H1 (cell line): ENCODE data around the gene PPP2R2D. TPM values are rescaled to one million over a fixed set of nuclear protein-coding genes. Genes with fewer than 3 reads are reported as not detected.

Experiments used
- CTCF ChIA-PET: fragments of 300-600 bp; sonication (Branson Sonifier 250); formaldehyde crosslinking; loops from one replicate; lab custom pipeline; 2021; ENCODE audit not compliant: partially characterized antibody; lab: Charles Lee
- POLR2A ChIA-PET: fragments of 300-600 bp; sonication (Branson Sonifier 250); formaldehyde crosslinking; loops from one replicate; lab custom pipeline; 2021; ENCODE audit warnings: inconsistent platforms; ENCODE audit not compliant: partially characterized antibody; lab: Charles Lee
- DNase-seq, 2 experiments: peaks; one replicate each; pipeline versions ENCODE4 v3.0.0 to v3.0.0-alpha.2; 2010 to 2022; ENCODE audit warnings: low spot score in 2 of 2, low read depth in 1 of 2, mixed read lengths in 1 of 2
- FAIRE-seq: peaks from 2 replicates; lab custom pipeline; 2011; peaks lifted over from hg19 to GRCh38; lab: Jason Lieb, UNC
- H2AFZ ChIP-seq: 2 replicates; pipeline ENCODE4 v1.8.1; 2012; ENCODE audit warnings: low read length, inconsistent platforms
- H2AK5ac ChIP-seq: 2 replicates; pipeline ENCODE4 v1.6.1; 2013; ENCODE audit warnings: low read depth, low read length
- H2BK120ac ChIP-seq: replicated peaks from 2 replicates; pipeline ENCODE3; 2013; ENCODE audit warnings: low read depth, low read length, inconsistent platforms
- H2BK12ac ChIP-seq: 2 replicates; pipeline ENCODE4 v1.6.1; 2013; ENCODE audit warnings: low read depth, low read length
- H2BK15ac ChIP-seq: 2 replicates; pipeline ENCODE4 v1.6.1; 2013; ENCODE audit warnings: low read length
- H2BK20ac ChIP-seq: 2 replicates; pipeline ENCODE4 v1.6.1; 2013; ENCODE audit warnings: low read length
- H2BK5ac ChIP-seq: 2 replicates; pipeline ENCODE4 v1.6.1; 2013; ENCODE audit warnings: low read depth, low read length
- H3K14ac ChIP-seq: 2 replicates; pipeline ENCODE4 v1.6.1; 2013; ENCODE audit warnings: inconsistent platforms; ENCODE audit not compliant: insufficient read length
- H3K18ac ChIP-seq: 2 replicates; pipeline ENCODE4 v1.6.1; 2013; ENCODE audit warnings: low read length; ENCODE audit errors: extremely low read depth
- H3K23ac ChIP-seq: 2 replicates; pipeline ENCODE4 v1.6.1; 2013; ENCODE audit warnings: inconsistent platforms; ENCODE audit not compliant: insufficient read length
- H3K23me2 ChIP-seq: 2 replicates; pipeline ENCODE4 v1.6.1; 2013; ENCODE audit warnings: low read depth, low read length
- H3K27ac ChIP-seq: 2 replicates; pipeline ENCODE4 v1.6.1; 2011; ENCODE audit warnings: low read depth, low read length, inconsistent platforms
- H3K27me3 ChIP-seq, 4 experiments: replicated peaks in 1 of 4; 1 replicate in 1 of 4; 2 replicates in 3 of 4; pipeline versions ENCODE4 v1.6.1 to v1.8.1; 2011 to 2013; ENCODE audit warnings: low read length in 3 of 4, mild to moderate bottlenecking in 3 of 4, inconsistent platforms in 2 of 4, mixed read lengths in 2 of 4, moderate library complexity in 1 of 4; ENCODE audit not compliant: control insufficient read depth in 3 of 4, insufficient read depth in 3 of 4; ENCODE audit errors: extremely low read depth in 1 of 4
- H3K36me3 ChIP-seq, 4 experiments: 2 replicates each; pipeline versions ENCODE4 v1.6.1 to v1.8.1; 2011 to 2013; ENCODE audit warnings: mild to moderate bottlenecking in 4 of 4, low read length in 3 of 4, moderate library complexity in 2 of 4, control low read depth in 1 of 4, inconsistent platforms in 1 of 4; ENCODE audit not compliant: insufficient read depth in 4 of 4, control insufficient read depth in 2 of 4
- H3K4ac ChIP-seq: replicated peaks from 2 replicates; pipeline ENCODE3; 2013; ENCODE audit warnings: low read length, low read depth, mixed read lengths, inconsistent platforms; ENCODE audit not compliant: insufficient read length
- H3K4me1 ChIP-seq, 4 experiments: replicated peaks in 1 of 4; 1 replicate in 1 of 4; 2 replicates in 3 of 4; pipeline versions ENCODE4 v1.6.1 to v1.8.1; 2011 to 2013; ENCODE audit warnings: low read length in 3 of 4, inconsistent platforms in 2 of 4, mixed read lengths in 1 of 4; ENCODE audit not compliant: insufficient read depth in 4 of 4, control insufficient read depth in 3 of 4
- H3K4me2 ChIP-seq, 2 experiments: 2 replicates each; pipeline versions ENCODE4 v1.6.1 to v1.8.1; 2011 to 2013; ENCODE audit warnings: low read depth in 2 of 2, low read length in 2 of 2, control low read depth in 1 of 2, inconsistent platforms in 1 of 2, mild to moderate bottlenecking in 1 of 2; ENCODE audit not compliant: insufficient read depth in 1 of 2
- H3K4me3 ChIP-seq, 4 experiments: fragments of 200-600, 300-600 bp in 1 of 4; sonication (generic), shearing (Covaris generic), sonication (Bioruptor Twin) in 1 of 4; 2 replicates each; pipeline versions ENCODE4 v1.5.1 to v1.8.1; 2011 to 2016; ENCODE audit warnings: low read length in 4 of 4, low read depth in 3 of 4, control low read depth in 2 of 4, inconsistent platforms in 2 of 4, mild to moderate bottlenecking in 2 of 4, mixed read lengths in 1 of 4, moderate library complexity in 1 of 4; ENCODE audit not compliant: insufficient read depth in 2 of 4; ENCODE audit errors: extremely low read depth in 1 of 4
- H3K56ac ChIP-seq: replicated peaks from 2 replicates; pipeline ENCODE3; 2013; ENCODE audit warnings: low read depth, mild to moderate bottlenecking, mixed read lengths, low read length, inconsistent platforms; ENCODE audit not compliant: insufficient read length
- H3K79me1 ChIP-seq: 2 replicates; pipeline ENCODE4 v1.6.1; 2013; ENCODE audit warnings: low read depth, low read length, control low read depth
- H3K79me2 ChIP-seq, 2 experiments: 2 replicates each; pipeline versions ENCODE4 v1.6.1 to v1.8.1; 2012 to 2013; ENCODE audit warnings: low read length in 2 of 2, mild to moderate bottlenecking in 2 of 2, inconsistent platforms in 1 of 2; ENCODE audit not compliant: insufficient read depth in 2 of 2, control insufficient read depth in 1 of 2
- H3K9ac ChIP-seq, 4 experiments: replicated peaks in 1 of 4; 1 replicate in 1 of 4; 2 replicates in 3 of 4; pipeline versions ENCODE4 v1.6.1 to v1.8.1; 2011 to 2013; ENCODE audit warnings: low read depth in 3 of 4, low read length in 3 of 4, control low read depth in 2 of 4, mild to moderate bottlenecking in 2 of 4, moderate library complexity in 2 of 4, inconsistent platforms in 1 of 4; ENCODE audit errors: extremely low read depth in 1 of 4
- H3K9me3 ChIP-seq, 2 experiments: 2 replicates each; pipeline versions ENCODE4 v1.6.1 to v1.8.1; 2012 to 2013; ENCODE audit warnings: mild to moderate bottlenecking in 2 of 2, moderate library complexity in 2 of 2, control low read depth in 1 of 2, inconsistent platforms in 1 of 2, low read depth in 1 of 2, low read length in 1 of 2, mixed read lengths in 1 of 2; ENCODE audit not compliant: insufficient read depth in 2 of 2
- H4K20me1 ChIP-seq, 2 experiments: replicated peaks in 1 of 2; 2 replicates each; pipeline versions ENCODE3 to v1.8.1; 2011 to 2013; ENCODE audit warnings: inconsistent platforms in 2 of 2, low read length in 2 of 2, mild to moderate bottlenecking in 1 of 2; ENCODE audit not compliant: insufficient read depth in 2 of 2, control insufficient read depth in 1 of 2
- H4K5ac ChIP-seq: 2 replicates; pipeline ENCODE4 v1.6.1; 2013; ENCODE audit warnings: low read length, low read depth, mixed read lengths, inconsistent platforms; ENCODE audit not compliant: insufficient read length
- H4K8ac ChIP-seq: 2 replicates; pipeline ENCODE4 v1.8.0; 2013; ENCODE audit warnings: mild to moderate bottlenecking, moderate library complexity, low read length, inconsistent platforms; ENCODE audit not compliant: insufficient read depth; ENCODE audit errors: extremely low read depth
- H4K91ac ChIP-seq: replicated peaks from 2 replicates; pipeline ENCODE3; 2013; ENCODE audit warnings: low read length, mixed read lengths, inconsistent platforms; ENCODE audit not compliant: insufficient read length
- CHD2 ChIP-seq: IDR thresholded peaks from 2 replicates; pipeline ENCODE4 v1.6.1; 2012; ENCODE audit warnings: low read length, improper control_type of control experiment
- FOSL1 ChIP-seq: IDR thresholded peaks from 2 replicates; pipeline ENCODE4 v1.6.1; 2011; ENCODE audit warnings: mild to moderate bottlenecking, low read depth, low read length, moderate library complexity; ENCODE audit not compliant: insufficient read depth
- GTF2F1 ChIP-seq: IDR thresholded peaks from 2 replicates; pipeline ENCODE4 v1.6.1; 2012; ENCODE audit warnings: low read depth, low read length, improper control_type of control experiment, borderline replicate concordance
- HDAC2 ChIP-seq, 2 experiments: fragments of 300-600 bp in 1 of 2; sonication (generic) in 1 of 2; IDR thresholded peaks; 2 replicates each; pipeline ENCODE4 v1.6.1; 2011 to 2012; ENCODE audit warnings: low read depth in 2 of 2, low read length in 2 of 2, mild to moderate bottlenecking in 2 of 2, moderate library complexity in 2 of 2, borderline replicate concordance in 1 of 2, inconsistent platforms in 1 of 2
- KDM5A ChIP-seq: fragments of 200-600 bp; IDR thresholded peaks from 2 replicates; pipeline ENCODE4 v1.7.1; 2012; ENCODE audit warnings: mild to moderate bottlenecking, low read length, inconsistent platforms, mixed read lengths
- NRF1 ChIP-seq: IDR thresholded peaks from 2 replicates; pipeline ENCODE4 v1.6.1; 2011; ENCODE audit warnings: mild to moderate bottlenecking, low read depth, low read length, improper control_type of control experiment
- POLR2A ChIP-seq, 2 experiments: IDR thresholded peaks; 1 replicate in 1 of 2; 2 replicates in 1 of 2; pipeline ENCODE4 v1.6.1; 2011; ENCODE audit warnings: low read depth in 2 of 2, low read length in 2 of 2, mild to moderate bottlenecking in 2 of 2; ENCODE audit errors: control extremely low read depth in 1 of 2
- RAD21 ChIP-seq, 2 experiments: IDR thresholded peaks in 1 of 2; conservative IDR thresholded peaks in 1 of 2; 2 replicates each; pipeline ENCODE4 v1.6.1; 2011; ENCODE audit warnings: low read depth in 2 of 2, low read length in 2 of 2, improper control_type of control experiment in 1 of 2, inconsistent platforms in 1 of 2, mild to moderate bottlenecking in 1 of 2, moderate library complexity in 1 of 2
- RNF2 ChIP-seq: fragments of 200-900, 300-1000 bp; sonication (generic); IDR thresholded peaks from 2 replicates; pipeline ENCODE4 v1.7.1; 2016; ENCODE audit warnings: borderline replicate concordance, low read depth, mild to moderate bottlenecking, antibody characterized with exemption, low read length; ENCODE audit not compliant: poor library complexity, severe bottlenecking; ENCODE audit errors: missing control alignments
- SIRT6 ChIP-seq: IDR thresholded peaks from one replicate; pipeline ENCODE4 v1.7.1; 2012; ENCODE audit warnings: low read length, inconsistent platforms
- YY1 ChIP-seq: IDR thresholded peaks from 2 replicates; pipeline ENCODE4 v1.6.1; 2011; ENCODE audit warnings: low read depth, mild to moderate bottlenecking, low read length
- ZNF274 ChIP-seq: IDR thresholded peaks from 2 replicates; pipeline ENCODE4 v1.7.0; 2012; ENCODE audit warnings: low read length, borderline replicate concordance; ENCODE audit errors: extremely low read depth
- WGBS, 2 experiments: shearing (Covaris generic) in 1 of 2; methylation state at CpG; one replicate each; pipeline versions ENCODE4 v1.1.6 to v1.1.7; 2013 to 2015; ENCODE audit warnings: low lambda C conversion rate in 2 of 2, mixed read lengths in 2 of 2, inconsistent platforms in 1 of 2, low coverage in 1 of 2, missing lambda C conversion rate in 1 of 2; ENCODE audit not compliant: insufficient replicate concordance in 2 of 2, insufficient coverage in 1 of 2, insufficient read length in 1 of 2; ENCODE audit errors: extremely low coverage in 1 of 2, missing lambda C conversion rate in 1 of 2; 5-methylcytosine and 5-hydroxymethylcytosine counted together
- polyA plus RNA-seq, 7 experiments: library from polyadenylated mRNA; depleted of rRNA in 3 of 7; stranded (reverse) in 5 of 7; unstranded in 2 of 7; fragments of >200 nt in 5 of 7; fragments of 200-250 nt in 2 of 7; gene quantifications; 1 replicate in 5 of 7; 2 replicates in 1 of 7; 4 replicates in 1 of 7; pipeline versions ENCODE4 v1.2.1 to v1.2.3, GENCODE V29; 2011 to 2013; ENCODE audit warnings: missing spikeins in 2 of 7, mixed read lengths in 2 of 7
- total RNA-seq: library from RNA; stranded (reverse); fragmentation: NEBNext Ultra II Directional; extraction: Animal tissue kit (Norgen Biotek cat#: 25700); gene quantifications from 2 replicates; pipeline ENCODE4 v1.2.1, GENCODE V29; 2021

PPP2R2D gene
- total and polyA plus RNA-seq, 2 of the 8 experiments (the other 6 are each of a cell fraction or from before 2014, with no cell fraction given), result 25.4 to 32.8 TPM

DNA sequence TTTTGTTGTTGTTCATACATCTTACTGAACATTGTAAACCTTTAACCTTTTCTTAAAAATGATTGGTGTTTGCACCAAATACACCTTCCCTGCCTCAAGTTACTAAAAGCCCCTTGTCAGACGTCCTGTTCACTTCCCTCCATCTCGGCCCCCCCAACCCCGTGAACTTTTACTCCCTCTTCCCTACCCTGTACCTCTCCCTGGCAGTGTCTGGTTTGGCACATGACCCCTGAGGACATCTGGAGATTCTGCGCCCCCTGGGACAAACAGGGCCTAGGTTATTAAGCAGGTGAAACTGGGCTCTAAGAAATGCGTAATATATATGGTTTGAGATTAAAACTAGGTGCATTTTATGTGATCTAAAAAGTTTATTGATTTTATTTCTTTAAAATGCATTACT, 1.4 kb downstream of the PPP2R2D start:
- peaks cover 0 to 4% (median 2%) of the 10 kb centered on the region in 4 experiments; a peak in 4 of 7 replicates for H3K4me1 ChIP-seq
- H3K79me2 ChIP-seq, result peaks cover 19 to 56% of the 10 kb centered on the region in 2 experiments
- peaks cover 2% of the 10 kb centered on the region; the same call in 1 of the 2 replicates for H3K23me2 ChIP-seq
- no peak overlapping the region for H3K56ac ChIP-seq
- no peak overlapping the region for H2BK12ac ChIP-seq
- no peak overlapping the region; a peak in 1 of 7 replicates for H3K9ac ChIP-seq
- ChIA-PET CTCF (no interaction called here), POLR2A (interaction anchor here (3.9 kb wide), 1 partner anchor 11 kb away, joined by 12 read pairs; no protein-coding TSS in a partner anchor)
- DNase-seq, result no peak
- whole genome bisulfite sequencing, 2 experiments, result 61% methylated on average over 5 of the region's 5 CpGs; no CpG with 5 or more reads in 1 of the 2 experiments
- H3K36me3 ChIP-seq, result peaks cover 0 to 8% (median 3%) of the 10 kb centered on the region in 4 experiments; a peak in 2 of 8 replicates
- H4K8ac ChIP-seq, result no peak overlapping the region
- no peaks in the 10 kb centered on the region for H3K9me3 ChIP-seq
- H2BK5ac ChIP-seq, result no peak overlapping the region
- no peak overlapping the region for H2AFZ ChIP-seq
- peaks cover 16 to 24% of the 10 kb centered on the region in 2 experiments for H4K20me1 ChIP-seq
- H3K23ac ChIP-seq, result no peak overlapping the region
- H4K5ac ChIP-seq, result no peak overlapping the region
- no peak overlapping the region for H2BK15ac ChIP-seq
- no peak for FAIRE-seq
- no peak overlapping the region for H4K91ac ChIP-seq
- no peak overlapping the region for H2BK120ac ChIP-seq
- no peak for TF ChIP-seq HDAC2 (IDR thresholded peaks at IDR 0.05; ENCODE audit: borderline replicate concordance in 1 of 2, low read depth in 2 of 2, low read length in 2 of 2)
- TF ChIP-seq YY1, result no peak
- no peak for TF ChIP-seq SIRT6
- TF ChIP-seq RNF2, result no peak
- TF ChIP-seq KDM5A, result no peak
- TF ChIP-seq FOSL1, result no peak
- TF ChIP-seq RAD21 (IDR thresholded peaks at IDR 0.05 in 1 of 2, conservative IDR thresholded peaks at IDR 0.05 in 1 of 2; ENCODE audit: low read depth in 2 of 2, low read length in 2 of 2), result no peak
- no peak for TF ChIP-seq NRF1
- TF ChIP-seq GTF2F1, result no peak
- no peak for TF ChIP-seq POLR2A (IDR thresholded peaks at IDR 0.05; ENCODE audit: control extremely low read depth in 1 of 2, low read depth in 2 of 2, low read length in 2 of 2)
- no peak for TF ChIP-seq CHD2
- TF ChIP-seq ZNF274, result no peak
- no peak overlapping the region for H3K18ac ChIP-seq
- peak overlapping the region; percentile 60 to 74 for H3K4me2 ChIP-seq
- no peak overlapping the region for H2AK5ac ChIP-seq
- H3K4me3 ChIP-seq, result peak overlapping the region; percentile 72 to 88 (median 82); a peak in 6 of 8 replicates
- H2BK20ac ChIP-seq, result no peak overlapping the region
- peaks cover 0 to 2% (median 0%) of the 10 kb centered on the region in 4 experiments; a peak in 3 of 7 replicates for H3K27me3 ChIP-seq
- H3K79me1 ChIP-seq, result peaks cover 4% of the 10 kb centered on the region
- H3K27ac ChIP-seq, result no peak overlapping the region
- H3K14ac ChIP-seq, result no peak overlapping the region
- no peak overlapping the region for H3K4ac ChIP-seq
